Caco-2 (cell line): ENCODE data around the gene IDI2. TPM values are rescaled to one million over a fixed set of nuclear protein-coding genes. Genes with fewer than 3 reads are reported as not detected.
A peak's percentile ranks its signal among the peaks of the same experiment; 100 is the strongest.

Source experiments
- BruUV-seq: library from RNA; stranded (reverse); fragments of 400-500 nt; replicated peaks from 2 replicates; lab custom pipeline; 2021; lab: Mats Ljungman, UMichigan
- CTCF ChIA-PET: fragments of 300-600 bp; sonication (Branson Sonifier 250); formaldehyde crosslinking; loops from one replicate; lab custom pipeline; 2022; ENCODE audit warnings: antibody characterized with exemption; lab: Charles Lee
- POLR2A ChIA-PET: fragments of 300-600 bp; sonication (Branson Sonifier 250); formaldehyde crosslinking; loops from one replicate; lab custom pipeline; 2022; ENCODE audit warnings: antibody characterized with exemption; lab: Charles Lee
- DNase-seq, 2 experiments: peaks; one replicate each; pipeline versions ENCODE4 v3.0.0 to v3.0.0-alpha.2; 2020 to 2022
- H3K27me3 ChIP-seq: replicated peaks from 2 replicates; pipeline ENCODE4 v1.6.0; 2011; ENCODE audit warnings: low read length; ENCODE audit not compliant: control insufficient read depth, insufficient read depth
- H3K36me3 ChIP-seq: 2 replicates; pipeline ENCODE4 v1.5.1; 2011; ENCODE audit warnings: low read length; ENCODE audit not compliant: control insufficient read depth, insufficient read depth
- H3K4me1 ChIP-seq: fragments of 250-450 bp; sonication (Bioruptor Pico); 2 replicates; pipeline ENCODE4 v1.5.1; 2020; ENCODE audit warnings: mild to moderate bottlenecking
- H3K4me3 ChIP-seq: 2 replicates; pipeline ENCODE4 v1.5.1; 2011; ENCODE audit warnings: low read depth, mild to moderate bottlenecking, control low read depth, low read length
- H3K9me3 ChIP-seq: fragments of 250-450 bp; sonication (Bioruptor Pico); 2 replicates; pipeline ENCODE4 v1.5.1; 2020; ENCODE audit warnings: mild to moderate bottlenecking, moderate library complexity
- H3K27ac Mint-ChIP-seq: one replicate; pipeline ENCODE4 v1.8.0; 2022; ENCODE audit warnings: mixed read lengths; ENCODE audit not compliant: unreplicated experiment
- H3K27me3 Mint-ChIP-seq: one replicate; pipeline ENCODE4 v1.8.0; 2022; ENCODE audit warnings: mixed read lengths; ENCODE audit not compliant: insufficient read depth, unreplicated experiment
- H3K36me3 Mint-ChIP-seq: one replicate; pipeline ENCODE4 v1.8.0; 2022; ENCODE audit warnings: mild to moderate bottlenecking, mixed read lengths; ENCODE audit not compliant: insufficient read depth, unreplicated experiment
- H3K4me1 Mint-ChIP-seq: one replicate; pipeline ENCODE4 v1.8.0; 2022; ENCODE audit warnings: low read depth, mixed read lengths; ENCODE audit not compliant: unreplicated experiment
- H3K4me3 Mint-ChIP-seq: one replicate; pipeline ENCODE4 v1.8.0; 2022; ENCODE audit warnings: mild to moderate bottlenecking, moderate library complexity, mixed read lengths; ENCODE audit not compliant: unreplicated experiment
- H3K9me3 Mint-ChIP-seq: one replicate; pipeline ENCODE4 v1.8.0; 2022; ENCODE audit warnings: mixed read lengths; ENCODE audit not compliant: unreplicated experiment
- CTCF ChIP-seq, 2 experiments: fragments of 200-600 bp in 1 of 2; IDR thresholded peaks; 1 replicate in 1 of 2; 2 replicates in 1 of 2; pipeline versions ENCODE4 v1.5.1 to v1.8.0; 2011 to 2022; ENCODE audit warnings: antibody characterized with exemption in 1 of 2, control low read depth in 1 of 2, inconsistent platforms in 1 of 2, low read depth in 1 of 2, low read length in 1 of 2, mild to moderate bottlenecking in 1 of 2, moderate library complexity in 1 of 2; ENCODE audit not compliant: insufficient read depth in 1 of 2, severe bottlenecking in 1 of 2, unreplicated experiment in 1 of 2
- intact Hi-C: fragments of 100-400 bp; cut with micrococcal nuclease; formaldehyde crosslinking; loops from one replicate; pipeline ENCODE4 v1.10.0; 2022; ENCODE audit not compliant: unreplicated experiment
- total RNA-seq: library from RNA; stranded (reverse); gene quantifications from 2 replicates; pipeline ENCODE4 v1.2.3, GENCODE V29; 2022

Gene IDI2
- total RNA-seq, 1 experiment from 2014 or later, result not detected

DNA sequence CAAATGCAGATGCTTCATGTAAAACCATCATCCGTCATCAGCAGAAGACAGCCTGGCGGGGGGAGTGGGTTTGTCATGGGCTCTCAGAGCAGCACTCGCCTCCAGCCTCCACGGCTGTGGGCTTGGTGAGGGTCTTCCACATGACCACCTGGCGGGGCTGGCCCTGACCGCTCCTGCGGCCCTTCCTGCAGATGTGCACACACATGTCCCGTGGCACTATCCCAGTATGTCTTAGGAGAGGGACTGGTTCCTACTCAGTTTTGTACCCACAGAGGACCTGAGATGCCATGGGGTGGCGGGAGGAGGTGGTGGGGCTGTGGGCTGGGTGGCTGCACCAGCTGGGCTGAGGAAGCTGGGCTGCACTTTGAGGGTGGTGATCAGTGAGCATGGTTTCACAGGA, 4.7 kb downstream of the IDI2 start:
- no TSS peak for BruUV-seq
- no peak overlapping the region for H3K27ac Mint-ChIP-seq
- CTCF ChIA-PET, result no interaction called here
- no peak for TF ChIP-seq CTCF (IDR thresholded peaks at IDR 0.05; ENCODE audit: insufficient read depth in 1 of 2, low read depth in 1 of 2, low read length in 1 of 2, severe bottlenecking in 1 of 2, unreplicated experiment in 1 of 2)
- POLR2A ChIA-PET, result interaction anchor here (1.0 to 1.1 kb wide), 2 partner anchors 14 to 28 kb away, joined by 4 to 5 read pairs; partner anchors contain the start of gene IDI1
- Histone ChIP-seq H3K9me3 (no peaks in the 10 kb centered on the region), H3K36me3 (no peaks in the 10 kb centered on the region; the same call in 1 of the 2 replicates), H3K4me3 (no peak overlapping the region), H3K27me3 (no peaks in the 10 kb centered on the region), H3K4me1 (no peaks in the 10 kb centered on the region)
- no peak overlapping the region for H3K4me3 Mint-ChIP-seq
- H3K4me1 Mint-ChIP-seq, result no peaks in the 10 kb centered on the region
- no peaks in the 10 kb centered on the region for H3K9me3 Mint-ChIP-seq
- no peaks in the 10 kb centered on the region for H3K27me3 Mint-ChIP-seq
- intact Hi-C loops, result no loop called here
- DNase-seq, result no peak
- peaks cover 65% of the 10 kb centered on the region for H3K36me3 Mint-ChIP-seq

GRCh38 chr10:1020460-1020859, 5.2 kb downstream of the IDI2 start:
- Histone ChIP-seq H3K4me3 (no peak overlapping the region), H3K36me3 (no peaks in the 10 kb centered on the region; the same call in 1 of the 2 replicates), H3K4me1 (no peaks in the 10 kb centered on the region), H3K27me3 (no peaks in the 10 kb centered on the region), H3K9me3 (no peaks in the 10 kb centered on the region)
- DNase-seq, result no peak
- Mint-ChIP-seq H3K4me1 (no peaks in the 10 kb centered on the region), H3K4me3 (no peak overlapping the region), H3K27ac (no peak overlapping the region), H3K27me3 (no peaks in the 10 kb centered on the region), H3K36me3 (peaks cover 70% of the 10 kb centered on the region), H3K9me3 (no peaks in the 10 kb centered on the region)
- CTCF ChIA-PET, result no interaction called here
- intact Hi-C loops, result no loop called here
- no TSS peak for BruUV-seq
- POLR2A ChIA-PET, result interaction anchor here (1.0 to 1.1 kb wide), 2 partner anchors 13 to 29 kb away, joined by 4 to 5 read pairs; partner anchors contain the start of gene IDI1
- TF ChIP-seq CTCF (IDR thresholded peaks at IDR 0.05; ENCODE audit: insufficient read depth in 1 of 2, low read depth in 1 of 2, low read length in 1 of 2, severe bottlenecking in 1 of 2, unreplicated experiment in 1 of 2), result no peak

DNA sequence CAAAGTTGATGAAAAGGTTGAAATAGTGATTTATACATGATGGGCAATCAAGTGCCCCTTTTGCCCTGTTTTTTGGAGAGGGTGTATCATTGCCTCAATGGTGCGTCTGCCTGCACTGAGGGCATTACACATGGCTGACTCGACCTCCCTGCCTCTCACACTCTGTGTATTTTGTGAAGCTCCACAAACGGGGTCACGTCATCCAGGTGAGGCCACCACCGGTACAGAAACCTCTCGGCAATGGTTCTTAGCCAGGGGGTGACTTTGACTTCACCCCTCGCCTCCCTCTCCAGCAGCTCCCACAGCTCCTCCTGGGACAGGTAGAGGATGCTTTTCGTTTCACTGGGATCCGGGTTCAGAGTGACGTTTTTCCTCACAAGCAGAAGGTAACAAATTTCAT, 6.3 kb downstream of the IDI2 start:
- no peaks in the 10 kb centered on the region for H3K4me1 Mint-ChIP-seq
- BruUV-seq, result TSS peak; percentile 2
- H3K4me3 ChIP-seq, result no peak overlapping the region
- H3K27me3 Mint-ChIP-seq, result no peaks in the 10 kb centered on the region
- H3K27me3 ChIP-seq, result no peaks in the 10 kb centered on the region
- H3K9me3 ChIP-seq, result no peaks in the 10 kb centered on the region
- ChIA-PET CTCF (no interaction called here), POLR2A (interaction anchor here (0.7 to 0.8 kb wide), 2 partner anchors 30 to 514 kb away, joined by 3 to 4 read pairs; partner anchors contain the start of gene IDI1)
- no peak for TF ChIP-seq CTCF (IDR thresholded peaks at IDR 0.05; ENCODE audit: insufficient read depth in 1 of 2, low read depth in 1 of 2, low read length in 1 of 2, severe bottlenecking in 1 of 2, unreplicated experiment in 1 of 2)
- H3K4me1 ChIP-seq, result no peaks in the 10 kb centered on the region
- no peaks in the 10 kb centered on the region for H3K9me3 Mint-ChIP-seq
- no peak overlapping the region for H3K4me3 Mint-ChIP-seq
- no peaks in the 10 kb centered on the region; the same call in 1 of the 2 replicates for H3K36me3 ChIP-seq
- H3K27ac Mint-ChIP-seq, result no peak overlapping the region
- DNase-seq, result no peak
- intact Hi-C loops, result no loop called here
- peaks cover 81% of the 10 kb centered on the region for H3K36me3 Mint-ChIP-seq
